Embryonic facial prominence (tissue), 1 donor: ENCODE data around the gene SPTBN4.
"Not testable (repeated sequence)": the region's sequence is repeated elsewhere in the genome, so short reads cannot be mapped to it uniquely, and the experiment has no call there.

Experiments used
- DNase-seq: peaks from one replicate; pipeline ENCODE4 v3.0.0-alpha.2; 2016; ENCODE audit errors: extremely low spot score

SPTBN4 gene

GRCh38 chr19:40441719-40442253, 25.0 kb upstream of the SPTBN4 start:
- DNase-seq: no peak

- no peak for DNase-seq
Measured at GRCh38 chr19:40442328-40443130, 24.3 kb upstream of the SPTBN4 start.

- DNase-seq: peak; percentile 98
Measured at GRCh38 chr19:40443131-40443999, 23.4 kb upstream of the SPTBN4 start.

- peak; percentile 95 for DNase-seq
Measured at GRCh38 chr19:40444000-40444824, 22.6 kb upstream of the SPTBN4 start, which contains the start of gene SERTAD3. TSS of gene SERTAD3 (minus strand) at chr19:40444335. CDS start at chr19:40442080, 2,255 bp downstream.

GRCh38 chr19:40444825-40445312, 21.9 kb upstream of the SPTBN4 start:
- DNase-seq: no peak

- DNase-seq: no peak
Measured at GRCh38 chr19:40445780-40446262, 21.0 kb upstream of the SPTBN4 start.

GRCh38 chr19:40446263-40446784, 20.5 kb upstream of the SPTBN4 start:
- DNase-seq: no peak

GRCh38 chr19:40449506-40449905, 17.3 kb upstream of the SPTBN4 start:
- no peak for DNase-seq

GRCh38 chr19:40450664-40451063, 16.1 kb upstream of the SPTBN4 start:
- DNase-seq: no peak

GRCh38 chr19:40452016-40452415, 14.8 kb upstream of the SPTBN4 start:
- DNase-seq: no peak

GRCh38 chr19:40453151-40453735, 13.6 kb upstream of the SPTBN4 start:
- no peak for DNase-seq

GRCh38 chr19:40453943-40454342, 12.9 kb upstream of the SPTBN4 start:
- not testable (repeated sequence) for DNase-seq

- no peak for DNase-seq
Measured at GRCh38 chr19:40457048-40457447, 9.8 kb upstream of the SPTBN4 start.

GRCh38 chr19:40457953-40458596, 8.7 kb upstream of the SPTBN4 start:
- no peak for DNase-seq

GRCh38 chr19:40458597-40458974, 8.2 kb upstream of the SPTBN4 start:
- no peak for DNase-seq

- no peak for DNase-seq
Measured at GRCh38 chr19:40460185-40460584, 6.6 kb upstream of the SPTBN4 start.

GRCh38 chr19:40461669-40462221, 5.1 kb upstream of the SPTBN4 start:
- no peak for DNase-seq

- DNase-seq: not testable (repeated sequence)
Measured at GRCh38 chr19:40463587-40464037, 3.2 kb upstream of the SPTBN4 start.
